Measurements from ENCODE around the gene SHLD1.

The SHLD1 gene

DNA sequence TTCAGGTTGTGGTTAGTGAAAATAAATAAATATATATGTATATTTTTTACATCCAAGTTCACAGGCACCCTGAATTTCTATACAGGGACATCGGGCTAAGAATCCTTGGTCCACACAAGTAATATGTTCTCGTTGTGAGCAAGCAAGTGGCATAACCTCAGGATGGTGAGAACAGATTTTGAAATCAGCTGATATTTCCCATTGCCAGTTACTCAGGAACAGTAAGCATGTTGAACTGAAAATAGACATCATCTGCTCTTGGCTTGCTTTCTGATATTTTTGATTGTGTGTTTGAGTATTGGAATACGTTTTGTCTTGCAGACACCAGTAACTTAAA is 112.5 kb downstream of the SHLD1 start:
- no peak for DNase-seq

DNA sequence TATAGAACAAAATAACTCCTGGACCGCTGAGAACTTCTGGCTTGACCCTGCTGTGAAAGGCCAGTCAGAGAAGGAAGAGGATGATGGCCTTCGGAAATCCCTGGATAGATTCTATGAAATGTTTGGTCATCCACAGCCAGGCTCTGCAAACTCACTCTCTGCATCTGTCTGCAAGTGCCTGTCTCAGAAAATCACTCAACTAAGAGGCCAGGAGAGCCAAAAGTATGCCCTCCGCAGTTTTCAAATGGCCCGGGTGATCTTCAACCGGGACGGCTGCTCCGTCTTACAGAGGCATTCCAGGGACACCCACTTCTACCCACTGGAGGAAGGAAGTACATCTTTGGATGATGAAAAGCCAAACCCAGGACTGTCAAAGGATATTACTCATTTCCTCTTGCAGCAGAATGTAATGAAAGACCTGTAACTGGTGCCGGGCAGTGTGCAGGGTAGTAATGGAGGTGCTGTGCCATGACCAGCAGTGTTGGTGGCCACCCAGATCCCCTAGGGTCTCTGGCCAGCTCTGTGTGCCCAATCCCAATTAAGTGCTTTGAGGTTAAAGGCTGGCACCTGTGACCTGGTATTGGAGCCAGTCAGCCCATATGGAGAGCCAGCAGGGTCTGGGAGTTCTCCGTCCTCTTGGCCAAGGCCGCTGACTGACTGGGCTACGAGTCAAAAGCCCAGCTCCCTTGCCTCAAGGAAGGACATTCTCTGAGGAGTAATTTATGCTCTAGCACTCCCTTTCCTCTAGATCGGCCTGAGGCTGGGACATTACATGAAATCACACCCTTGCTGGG is 113.0 kb downstream of the SHLD1 start:
- no peak for DNase-seq

DNA sequence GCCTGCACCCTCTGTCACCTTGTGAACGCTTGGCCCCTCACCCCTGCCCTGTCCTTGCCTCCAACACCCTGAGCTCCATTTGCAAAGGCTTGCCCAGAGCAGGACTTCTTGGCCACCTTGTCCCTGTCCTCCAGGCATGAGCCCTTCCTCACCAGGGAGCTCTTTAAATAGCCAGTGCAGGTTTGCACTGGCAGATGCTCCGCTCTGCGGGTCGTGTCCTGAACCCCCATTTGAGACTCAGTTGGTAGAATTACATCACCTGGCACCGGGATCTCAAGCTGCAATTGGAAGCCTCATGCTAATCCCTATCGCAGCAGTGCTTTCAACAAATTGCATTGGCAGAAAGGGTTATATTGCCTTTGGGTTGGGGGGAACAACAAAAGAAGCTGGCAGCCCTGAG is 114.2 kb downstream of the SHLD1 start:
- no peak for DNase-seq

DNA sequence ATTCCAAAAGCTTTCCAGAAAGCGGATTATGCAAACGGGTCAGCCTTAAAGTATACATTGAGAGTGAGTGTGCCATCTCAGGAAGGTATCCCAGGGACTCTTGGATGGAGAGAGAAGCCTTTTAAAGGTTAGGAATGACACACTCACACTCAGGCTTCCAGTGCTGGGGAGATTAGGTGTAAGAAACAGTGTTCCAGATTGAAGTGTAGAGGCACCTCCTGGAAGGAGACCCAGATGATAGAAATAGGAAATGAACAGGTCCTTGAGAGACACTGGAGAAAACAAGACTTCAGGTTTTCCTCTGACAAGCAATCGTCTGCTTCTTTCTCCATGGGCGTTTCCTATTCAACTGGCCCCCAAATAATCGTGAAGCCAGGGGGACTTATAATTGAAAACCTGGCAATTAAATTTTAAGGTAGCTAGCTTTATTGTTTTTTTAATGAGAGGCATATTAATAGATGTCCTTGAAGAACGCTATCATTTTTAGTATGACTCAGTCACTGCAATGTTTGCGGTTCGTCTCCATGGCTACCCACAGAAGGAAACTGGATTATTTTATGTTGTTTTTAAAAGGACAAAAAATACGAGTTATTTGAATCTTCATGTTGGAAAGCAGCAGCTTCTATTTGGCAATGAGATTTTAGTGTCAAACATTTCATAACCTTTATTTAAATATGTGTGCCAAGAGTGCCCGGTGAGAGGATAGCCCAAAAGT is 114.8 kb downstream of the SHLD1 start:
- no peak for DNase-seq

DNA sequence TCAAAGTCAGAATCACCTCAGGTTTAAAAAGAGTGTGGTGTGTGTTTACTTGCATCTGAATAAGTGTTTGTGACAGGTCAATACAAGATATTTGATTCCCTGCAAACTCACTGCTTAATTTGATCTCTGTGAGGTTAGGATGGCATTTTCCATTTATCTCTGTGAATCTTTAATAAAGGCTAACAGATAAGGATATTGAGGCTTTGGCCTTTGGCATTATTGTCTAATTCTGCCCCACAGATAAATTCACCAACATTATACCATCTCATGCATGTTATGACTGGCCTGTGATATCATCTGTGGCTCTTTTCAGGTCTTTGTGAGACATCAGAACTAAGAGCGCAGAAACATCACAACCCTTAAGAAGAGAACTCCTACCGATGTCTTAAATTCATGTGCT is 115.4 kb downstream of the SHLD1 start:
- no peak for DNase-seq

DNA sequence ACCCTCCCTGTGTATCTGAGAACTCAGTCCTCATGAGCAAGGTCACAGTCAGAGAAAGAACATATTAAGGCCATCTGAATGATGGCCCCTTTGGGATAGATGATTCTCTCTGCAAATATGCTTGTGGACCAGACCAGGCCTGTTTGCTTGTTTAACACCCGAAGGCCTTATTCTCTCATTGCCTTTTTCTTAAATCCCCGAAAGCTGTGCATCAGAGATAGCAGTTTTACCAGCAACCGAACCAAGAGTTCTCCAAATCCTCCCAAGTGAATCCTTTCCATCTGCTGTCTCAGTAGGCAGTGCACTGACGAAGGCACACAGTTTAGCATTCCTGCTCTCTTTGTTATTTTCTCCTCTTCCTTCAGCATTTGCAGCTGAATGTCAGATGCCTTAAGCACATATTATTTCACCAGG is 120.4 kb downstream of the SHLD1 start:
- DNase-seq: no peak

DNA sequence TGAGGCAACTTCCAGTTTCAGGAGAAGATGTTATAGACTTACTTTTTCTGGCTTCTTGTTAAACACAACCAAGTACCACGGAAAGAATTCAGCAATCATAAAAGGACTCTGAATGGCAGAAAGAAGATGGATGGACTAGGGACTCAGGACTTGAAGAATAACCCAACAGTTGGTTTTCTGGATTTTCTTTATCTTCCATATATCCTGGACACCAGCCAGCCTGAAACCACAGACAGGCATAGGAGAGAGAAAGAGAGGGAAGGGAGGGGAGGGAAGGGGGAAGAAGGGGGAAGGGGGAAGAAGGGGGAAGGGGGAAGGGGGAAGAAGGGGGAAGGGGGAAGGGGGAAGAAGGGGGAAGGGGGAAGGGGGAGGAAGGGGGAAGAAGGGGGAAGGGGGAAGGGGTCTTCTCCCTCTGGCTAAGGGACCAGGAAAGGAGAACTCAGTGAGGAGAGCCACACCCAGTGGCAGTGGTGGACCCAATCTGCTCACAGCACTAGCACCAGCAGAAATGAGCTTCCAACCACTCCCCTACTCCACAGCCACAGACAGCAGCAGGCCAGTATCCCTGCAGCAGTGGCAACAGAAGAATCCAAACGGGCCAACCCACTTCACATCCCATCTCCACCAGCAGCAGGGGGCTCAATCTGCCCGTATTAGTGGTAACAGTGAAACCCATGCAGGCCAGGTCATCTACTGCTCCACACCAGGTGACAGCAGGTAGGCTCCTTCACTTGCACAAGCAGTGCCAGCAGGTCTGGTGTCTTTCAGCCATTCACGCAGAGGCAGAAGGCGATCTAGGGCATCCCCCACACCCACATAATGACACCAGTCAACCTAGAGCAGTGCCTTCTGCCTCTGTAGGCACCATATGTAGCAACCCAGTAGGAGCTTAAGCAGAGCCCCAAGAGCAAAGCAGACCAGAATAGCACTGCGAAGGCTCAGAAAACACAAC is 121.5 kb downstream of the SHLD1 start:
- no peak for DNase-seq

DNA sequence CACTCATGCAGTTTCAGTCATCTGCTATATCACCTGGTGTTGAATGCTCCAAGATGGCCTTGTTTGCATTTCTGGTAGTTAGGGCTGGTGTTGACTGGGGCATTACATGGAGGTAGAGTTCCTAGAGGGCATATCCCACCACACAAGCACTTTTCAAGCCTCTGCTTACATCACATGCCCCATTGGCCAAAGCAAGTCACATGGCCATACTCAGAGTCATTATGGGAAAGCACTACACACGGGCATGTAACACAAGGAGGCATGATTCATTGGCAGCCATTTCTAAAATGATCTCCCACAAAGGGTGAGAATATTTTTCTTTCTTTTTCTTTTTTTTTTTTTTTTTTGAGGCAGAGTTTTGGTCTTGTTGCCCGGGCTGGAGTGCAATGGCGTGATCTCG is 126.9 kb downstream of the SHLD1 start:
- DNase-seq: no peak

DNA sequence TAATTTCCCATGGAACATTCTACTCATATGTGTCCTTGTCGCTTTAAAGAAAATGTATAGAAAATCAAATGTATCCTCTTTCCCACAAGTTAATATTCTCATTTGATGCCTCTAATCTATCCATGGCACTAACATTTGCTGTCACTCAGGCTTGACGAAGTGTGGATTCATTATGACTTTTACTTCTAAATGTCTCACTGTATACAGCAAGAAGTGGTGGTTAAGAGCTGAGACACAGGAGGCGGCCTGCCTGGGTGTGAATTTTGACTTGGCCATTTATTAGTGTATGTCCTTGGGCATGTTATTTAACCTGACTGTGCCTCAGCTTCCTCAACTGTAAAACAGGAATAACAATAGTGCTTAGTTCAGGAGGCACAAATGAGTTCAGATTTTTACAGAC is 130.1 kb downstream of the SHLD1 start:
- no peak for DNase-seq

DNA sequence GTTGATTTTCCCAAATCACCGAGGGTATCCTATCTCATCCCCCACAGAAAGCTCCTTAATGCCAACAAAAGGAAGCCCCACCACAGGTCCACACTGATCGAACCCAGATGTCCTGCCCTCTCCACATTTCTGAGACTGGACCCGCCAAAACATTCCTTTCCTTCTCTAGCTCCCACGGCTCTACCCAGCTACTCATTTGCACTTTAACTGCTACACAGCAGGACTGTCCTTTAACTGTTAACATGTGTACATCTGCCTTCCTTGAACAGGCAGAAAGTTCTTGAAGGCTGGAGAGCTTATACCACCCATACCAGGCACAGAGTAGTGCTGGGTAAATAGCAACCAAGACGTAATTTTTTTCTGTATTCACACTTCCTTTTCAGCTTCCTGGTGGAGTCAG is 131.5 kb downstream of the SHLD1 start:
- no peak for DNase-seq

DNA sequence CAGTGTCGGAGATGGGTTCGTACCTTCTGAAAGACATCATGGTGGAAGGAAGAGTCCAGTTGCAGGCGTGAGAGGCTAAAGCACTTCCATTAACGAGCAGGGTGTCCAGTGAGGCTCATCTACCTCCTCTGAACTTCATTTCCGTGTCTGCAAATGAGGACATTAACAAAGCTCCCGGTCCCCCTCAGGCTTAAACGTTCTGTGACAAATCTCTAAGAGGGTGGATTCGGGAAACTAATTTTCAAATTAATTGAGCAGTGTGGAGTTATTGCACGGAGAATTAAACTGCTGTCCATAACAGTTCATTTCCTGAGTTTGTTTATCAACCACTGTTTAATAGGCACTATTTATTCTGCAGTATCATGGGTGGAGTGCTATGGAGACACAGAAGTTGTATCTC is 132.0 kb downstream of the SHLD1 start:
- no peak for DNase-seq

DNA sequence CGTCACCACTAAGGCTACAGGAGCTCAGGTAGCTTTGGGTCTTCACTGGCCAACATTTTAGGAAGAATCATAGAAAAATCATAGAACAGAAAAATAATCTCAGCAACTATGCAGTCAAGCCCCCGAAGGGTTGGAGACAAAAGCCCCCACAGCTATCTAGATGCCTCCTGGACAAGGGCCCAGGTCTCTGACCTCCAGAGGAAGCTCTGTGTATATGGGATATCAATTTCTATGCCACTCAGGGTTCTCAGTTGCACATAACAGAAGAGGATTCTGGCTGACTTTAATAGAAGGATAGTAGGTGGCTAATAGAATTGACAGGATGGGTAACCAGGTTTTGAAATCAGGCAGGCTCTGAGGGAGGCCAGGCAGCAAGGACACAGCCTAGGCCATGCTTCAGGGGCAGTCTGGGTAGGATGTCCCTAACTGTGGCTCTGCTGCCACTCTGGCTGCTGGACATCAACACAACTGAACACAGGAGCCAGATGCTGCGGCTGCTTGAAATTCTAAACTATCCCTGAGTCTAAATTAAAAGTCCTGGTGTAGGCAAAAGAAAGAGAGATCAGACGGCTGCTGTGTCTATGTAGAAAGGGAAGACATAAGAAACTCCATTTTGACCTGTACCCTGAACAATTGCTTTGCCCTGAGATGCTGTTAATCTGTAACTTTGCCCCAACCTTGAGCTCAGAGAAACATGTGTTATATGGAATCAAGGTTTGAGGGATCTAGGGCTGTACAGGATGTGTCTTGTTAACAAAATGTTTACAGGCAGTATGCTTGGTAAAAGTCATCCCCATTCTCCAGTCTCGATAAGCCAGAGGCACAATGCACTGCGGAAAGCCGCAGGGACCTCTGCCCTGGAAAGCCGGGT is 134.5 kb downstream of the SHLD1 start:
- no peak for DNase-seq

DNA sequence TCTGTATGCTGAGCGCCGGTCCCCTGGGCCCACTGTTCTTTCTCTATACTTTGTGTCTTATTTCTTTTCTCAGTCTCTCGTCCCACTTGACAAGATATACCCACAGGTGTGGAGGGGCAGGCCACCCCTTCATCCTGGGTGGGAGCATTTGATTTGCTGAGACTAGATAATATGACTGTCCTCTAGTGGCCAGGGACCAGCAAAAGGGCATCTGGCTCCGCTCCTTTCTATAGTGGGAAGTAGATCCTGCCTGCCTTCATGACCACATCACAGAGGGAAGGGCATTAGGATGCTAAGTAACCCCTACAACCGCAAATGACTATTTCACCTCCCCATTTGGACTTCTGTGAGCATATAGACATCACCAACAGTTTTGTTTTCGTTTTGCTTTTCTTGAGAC is 135.7 kb downstream of the SHLD1 start:
- DNase-seq: no peak

DNA sequence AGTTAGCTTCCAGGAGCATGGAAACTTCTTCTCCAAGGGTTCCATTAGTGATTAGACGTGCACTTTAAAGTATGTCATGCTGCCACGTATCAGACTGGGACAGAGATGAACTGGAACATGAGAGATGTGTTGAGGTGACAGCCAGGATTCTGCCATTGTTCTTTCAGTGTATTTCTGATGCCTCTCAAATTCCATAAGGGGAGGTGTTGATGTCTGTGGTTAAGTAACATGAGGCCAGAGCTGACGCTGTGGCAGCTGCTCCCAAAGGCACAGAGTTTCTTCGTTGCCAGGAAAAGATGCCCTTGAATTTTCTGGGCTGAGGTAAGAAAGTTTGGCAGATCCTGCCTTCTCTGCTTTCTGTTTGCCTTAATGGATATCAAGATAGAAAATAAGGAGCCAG is 136.6 kb downstream of the SHLD1 start:
- no peak for DNase-seq

DNA sequence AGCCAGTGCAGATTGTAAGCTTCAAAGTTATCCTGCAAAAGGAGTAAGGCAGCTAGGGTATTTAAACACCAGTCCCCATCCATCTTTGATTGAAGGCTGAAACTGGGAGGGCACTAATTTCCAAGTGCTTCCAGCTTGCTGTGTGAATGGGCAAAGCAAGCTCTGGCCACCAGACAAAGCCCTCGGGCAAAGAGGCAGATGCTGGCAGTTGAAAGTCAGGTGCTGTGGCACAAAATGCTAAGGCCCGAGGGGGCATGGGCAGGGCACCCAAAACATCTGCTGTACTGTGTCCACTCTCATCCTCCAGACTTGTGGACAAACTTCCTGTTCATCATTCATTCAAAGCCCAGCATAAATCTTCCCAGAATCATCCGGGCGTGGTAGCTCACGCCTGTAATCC is 137.2 kb downstream of the SHLD1 start:
- DNase-seq: no peak

DNA sequence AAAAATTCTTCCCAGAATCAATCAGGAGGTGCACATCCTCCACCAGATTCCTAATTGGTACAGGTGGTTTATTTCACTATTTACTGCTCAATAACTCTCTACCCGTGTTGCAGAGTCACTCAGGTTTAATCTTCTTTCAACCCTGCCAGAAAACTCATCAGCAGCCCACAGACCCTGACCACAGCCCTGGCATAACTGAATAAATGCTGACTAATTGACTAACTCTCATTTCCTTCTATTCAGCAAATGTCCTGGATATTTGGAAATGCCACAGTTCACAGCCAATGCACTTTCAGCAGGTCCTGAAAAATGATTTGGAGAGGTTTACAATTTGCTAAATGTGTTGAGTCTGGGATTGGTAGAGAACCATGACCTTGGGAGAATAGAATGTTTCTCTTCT is 137.8 kb downstream of the SHLD1 start:
- no peak for DNase-seq

DNA sequence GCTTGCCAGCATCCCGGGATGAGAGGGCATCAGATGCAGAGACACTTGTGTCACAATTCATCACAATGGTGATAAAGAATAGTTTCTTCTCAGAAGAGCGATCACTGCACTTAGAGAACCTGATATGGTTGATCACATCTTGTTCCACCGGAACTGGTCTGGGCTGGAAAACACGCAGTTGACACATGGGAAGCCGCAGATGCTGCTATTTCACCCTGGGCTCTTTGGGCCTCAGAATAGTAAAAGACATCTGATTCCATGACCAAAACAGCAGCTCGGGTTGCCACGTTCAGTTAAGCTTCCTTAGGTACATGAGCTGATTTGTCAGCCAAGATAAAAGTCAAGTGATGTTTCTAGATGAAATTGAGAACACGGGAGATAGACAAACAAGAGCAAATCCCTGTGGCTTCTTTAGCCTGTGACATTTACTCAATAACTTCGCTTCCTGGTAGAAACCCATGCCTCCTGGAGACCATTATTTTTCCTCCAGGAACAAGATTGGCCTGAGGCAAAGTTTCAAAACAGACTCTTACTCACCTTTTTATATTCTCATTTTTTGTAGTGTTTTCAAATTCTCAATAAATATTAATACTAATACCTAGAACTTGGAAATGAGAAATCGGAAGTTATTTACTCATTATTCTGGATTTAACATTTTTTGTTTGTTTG is 140.7 kb downstream of the SHLD1 start:
- no peak for DNase-seq

DNA sequence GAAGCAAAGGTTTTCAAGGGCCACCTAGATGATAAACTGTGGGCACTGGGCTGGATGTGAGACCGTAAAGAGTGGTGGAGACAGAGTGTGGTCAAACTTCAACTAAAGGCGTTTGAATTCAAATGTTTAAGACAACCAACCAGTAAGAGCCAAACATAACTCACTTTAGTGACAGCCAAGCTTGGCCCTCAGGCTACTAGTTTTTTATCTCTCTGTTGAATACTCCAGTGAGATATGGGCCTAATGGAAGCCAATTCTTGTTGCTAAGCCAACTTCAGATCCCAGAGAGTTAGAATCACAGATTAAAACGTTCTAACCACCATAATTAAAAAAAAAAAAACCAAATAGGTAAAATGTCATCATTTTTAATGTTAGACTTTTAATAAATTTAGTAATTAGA is 142.9 kb downstream of the SHLD1 start:
- DNase-seq: no peak

DNA sequence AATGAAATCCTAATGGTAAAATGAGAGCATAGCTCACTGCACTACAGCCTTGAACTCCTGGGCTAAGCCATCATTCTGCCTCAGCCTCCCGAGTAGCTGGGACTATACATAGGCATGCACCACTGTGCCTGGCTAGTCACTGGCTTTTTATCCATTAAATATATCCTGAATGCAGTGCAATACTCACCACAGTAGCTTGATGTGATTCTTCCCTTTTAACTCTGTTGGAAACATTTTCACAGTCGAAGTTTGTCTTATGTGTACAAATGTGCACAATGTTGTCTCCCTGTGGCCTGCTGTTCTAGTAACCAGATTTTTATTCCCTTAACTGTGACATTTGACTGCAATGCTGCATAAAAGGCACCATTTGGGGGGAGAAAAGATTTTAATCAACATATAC is 143.4 kb downstream of the SHLD1 start:
- no peak for DNase-seq

DNA sequence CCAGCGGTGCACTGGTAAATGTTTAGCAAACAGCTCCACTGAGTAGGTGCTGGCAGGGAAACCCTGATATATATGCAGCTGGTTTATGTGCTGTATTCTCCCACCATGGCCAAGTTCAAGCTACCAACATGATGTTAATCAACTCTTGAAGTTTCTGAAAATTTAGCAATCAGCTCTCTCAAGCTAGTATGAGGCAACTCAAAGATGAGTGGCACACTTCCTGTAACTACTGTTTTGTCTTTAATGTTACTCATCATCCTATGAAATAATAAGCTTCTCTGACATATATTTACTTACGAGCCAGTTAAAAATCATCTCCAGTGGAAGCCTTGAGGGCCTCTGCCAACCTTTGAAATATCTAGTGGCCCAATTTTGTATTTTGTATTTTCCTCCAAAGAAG is 145.4 kb downstream of the SHLD1 start:
- DNase-seq: no peak

DNA sequence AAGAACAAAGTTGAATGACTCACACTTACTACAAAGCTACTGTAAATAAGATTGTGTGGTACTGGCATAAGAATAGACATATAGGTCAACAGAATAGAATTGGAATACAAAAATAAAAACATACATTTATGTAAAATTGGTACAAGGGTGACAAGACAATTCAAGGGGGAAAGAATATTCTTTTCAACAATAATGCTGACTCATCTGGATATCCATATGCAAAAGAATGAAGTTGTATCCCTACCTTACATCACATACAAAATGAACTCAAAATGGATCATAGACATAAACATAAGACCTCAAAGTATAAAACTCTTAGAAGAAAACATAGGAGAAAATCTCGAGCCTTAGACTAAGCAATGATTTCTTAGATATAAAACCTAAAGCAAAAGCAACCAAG is 149.2 kb downstream of the SHLD1 start:
- DNase-seq: no peak

DNA sequence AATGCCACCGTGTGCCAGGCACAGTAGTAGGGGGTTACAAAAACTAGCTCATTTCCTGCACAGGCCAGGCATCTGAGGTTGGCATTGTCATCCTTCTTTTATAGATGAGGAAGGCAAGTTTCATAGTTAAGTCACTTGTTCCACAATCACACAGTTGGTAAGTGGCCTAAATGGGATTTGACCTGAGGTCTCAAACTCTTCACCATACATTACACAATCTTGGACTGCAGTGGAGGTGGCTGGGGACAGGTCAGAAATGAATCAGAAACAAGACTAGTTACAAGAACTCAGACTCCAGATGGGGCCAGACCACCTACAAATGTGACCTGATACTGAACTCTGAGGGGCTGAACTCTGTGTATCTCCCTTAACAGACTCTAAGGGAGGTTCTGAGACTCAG is 150.7 kb downstream of the SHLD1 start:
- DNase-seq: no peak

Measured in activated naive CD4-positive, alpha-beta T cell treated with anti-CD3 and anti-CD28 coated beads, Interleukin-2, amount 50 U/mL, for 16 hours (primary cell).